HTERT RPE-1 (cell line): Measurements from ENCODE around the gene AKAP13.
"Not testable (repeated sequence)": the region's sequence is repeated elsewhere in the genome, so short reads cannot be mapped to it uniquely, and the experiment has no call there.

Experiments used
- in situ Hi-C: fragments of 300-500 bp; cut with MboI; formaldehyde crosslinking; loops from 4 replicates; pipeline ENCODE4 v1.14.3; 2020; ENCODE audit warnings: low sequenced_read_pairs

AKAP13 gene

GRCh38 chr15:85474700-85475316 is 94.4 kb downstream of the AKAP13 start:
- in situ Hi-C loops = no loop called here

GRCh38 chr15:85475317-85475701 is 94.9 kb downstream of the AKAP13 start:
- in situ Hi-C loops = no loop called here

DNA sequence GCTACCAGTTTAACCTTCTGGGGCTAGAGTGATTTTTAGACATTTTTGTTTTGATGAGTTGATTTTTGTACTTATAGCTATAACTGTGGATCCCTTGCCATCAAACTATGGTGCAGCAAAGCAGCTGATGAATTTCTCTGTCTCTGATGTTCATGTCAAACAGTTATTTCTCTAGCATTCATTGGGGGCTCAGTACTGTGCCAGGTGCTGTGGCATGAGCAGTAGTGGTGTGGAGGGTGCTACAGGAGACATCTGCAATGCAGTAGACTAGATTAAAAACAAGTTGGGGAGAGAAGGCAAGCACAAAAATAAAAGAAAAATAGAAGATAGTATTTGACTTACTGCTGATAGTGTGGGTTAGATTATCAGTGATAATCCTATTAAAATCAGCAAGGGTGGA is 95.3 kb downstream of the AKAP13 start:
- in situ Hi-C loops = no loop called here

- in situ Hi-C loops = no loop called here
Measured at GRCh38 chr15:85477061-85477460, 96.7 kb downstream of the AKAP13 start.

GRCh38 chr15:85477730-85478129 is 97.3 kb downstream of the AKAP13 start:
- in situ Hi-C loops = no loop called here

DNA sequence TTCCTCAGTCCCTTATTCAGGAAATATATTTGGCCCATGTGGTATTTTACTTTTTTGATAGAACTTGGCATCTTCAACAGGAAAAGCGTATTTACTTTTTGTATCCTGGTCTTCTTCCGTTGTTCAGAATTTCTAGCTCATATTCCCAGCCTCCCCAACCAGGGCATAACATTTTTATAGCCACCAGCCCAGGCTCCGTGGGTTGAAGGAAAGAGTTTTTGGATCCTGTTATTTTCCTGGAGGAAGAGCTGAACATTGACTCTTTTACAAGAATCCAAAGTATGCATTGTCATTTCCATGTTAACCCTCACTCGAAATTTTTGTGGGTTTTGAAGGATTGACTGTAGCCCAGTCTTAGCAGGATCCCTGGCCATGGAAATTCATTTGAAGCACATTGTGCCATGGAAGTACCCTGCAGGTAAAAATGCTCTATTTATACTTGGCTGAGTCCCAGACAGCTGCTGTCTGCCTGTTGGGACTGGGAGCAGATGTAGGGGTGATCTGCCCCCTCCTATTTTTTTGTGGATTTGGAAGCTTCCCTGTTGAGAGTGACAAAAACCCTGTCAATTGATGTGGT is 98.8 kb downstream of the AKAP13 start:
- in situ Hi-C loops = no loop called here

DNA sequence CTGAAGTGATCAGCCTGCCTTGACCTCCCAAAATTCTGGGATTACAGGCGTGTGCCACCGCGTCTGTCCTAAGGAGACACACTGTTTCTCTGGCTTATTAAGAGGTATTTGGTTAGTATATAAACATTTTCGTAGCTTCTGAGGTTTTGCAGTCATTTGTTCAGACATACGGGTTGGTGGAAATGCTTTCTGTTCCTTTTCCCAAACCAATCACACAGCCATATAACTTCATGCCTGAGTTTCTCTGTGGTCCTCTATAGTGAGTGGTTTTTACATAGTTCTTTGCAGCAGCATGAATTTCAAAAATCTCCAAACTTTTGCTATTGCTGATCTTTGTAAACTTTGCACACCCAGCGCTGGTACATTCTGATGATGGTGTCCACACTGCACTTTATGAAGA is 100.5 kb downstream of the AKAP13 start:
- in situ Hi-C loops = no loop called here

- in situ Hi-C loops = not testable (repeated sequence)
Measured at GRCh38 chr15:85481543-85481942, 101.1 kb downstream of the AKAP13 start.

DNA sequence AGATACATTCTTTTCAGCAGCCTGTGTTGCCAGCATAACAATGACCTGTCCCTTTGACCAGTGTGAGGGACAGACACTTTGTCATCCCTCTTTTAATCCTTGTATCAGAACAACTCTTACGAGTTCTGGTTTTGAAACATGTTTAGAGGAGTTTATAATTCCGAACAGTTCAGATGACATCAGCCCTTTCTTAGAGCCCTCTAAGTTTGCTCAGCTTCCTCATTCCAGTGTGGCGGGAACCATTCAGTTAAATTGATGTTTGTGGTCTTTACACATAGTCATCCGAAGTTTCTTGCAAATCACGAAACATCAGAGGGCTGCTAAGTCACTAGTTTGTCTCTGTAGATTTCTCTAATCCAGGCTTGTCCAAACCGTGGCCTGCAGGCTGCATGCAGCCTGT is 102.5 kb downstream of the AKAP13 start:
- in situ Hi-C loops = no loop called here

GRCh38 chr15:85483955-85484354 is 103.6 kb downstream of the AKAP13 start:
- in situ Hi-C loops = not testable (repeated sequence)

DNA sequence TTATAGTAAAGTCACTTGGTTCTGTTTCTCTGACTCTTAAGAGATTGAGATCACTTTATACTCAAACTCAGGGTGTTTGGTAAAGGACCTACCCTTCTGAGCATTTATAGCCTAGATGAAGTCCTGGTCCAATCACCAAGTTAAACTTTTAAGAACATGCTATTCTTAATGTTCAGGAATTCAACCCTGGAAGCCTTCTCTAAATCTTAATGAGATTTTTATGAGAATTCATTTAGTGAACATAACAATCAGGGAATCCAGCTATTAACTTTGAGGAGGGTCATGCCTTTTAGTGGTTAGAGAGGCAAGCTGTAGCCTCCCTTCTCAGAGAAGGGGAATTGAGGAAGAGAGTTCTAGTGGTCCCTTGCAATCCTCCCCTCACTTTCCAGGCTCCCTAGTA is 104.5 kb downstream of the AKAP13 start:
- in situ Hi-C loops = not testable (repeated sequence)

GRCh38 chr15:85485956-85486567 is 105.7 kb downstream of the AKAP13 start:
- in situ Hi-C loops = no loop called here

- in situ Hi-C loops = not testable (repeated sequence)
Measured at GRCh38 chr15:85487796-85488195, 107.4 kb downstream of the AKAP13 start.

- in situ Hi-C loops = no loop called here
Measured at GRCh38 chr15:85488997-85489396, 108.6 kb downstream of the AKAP13 start.

DNA sequence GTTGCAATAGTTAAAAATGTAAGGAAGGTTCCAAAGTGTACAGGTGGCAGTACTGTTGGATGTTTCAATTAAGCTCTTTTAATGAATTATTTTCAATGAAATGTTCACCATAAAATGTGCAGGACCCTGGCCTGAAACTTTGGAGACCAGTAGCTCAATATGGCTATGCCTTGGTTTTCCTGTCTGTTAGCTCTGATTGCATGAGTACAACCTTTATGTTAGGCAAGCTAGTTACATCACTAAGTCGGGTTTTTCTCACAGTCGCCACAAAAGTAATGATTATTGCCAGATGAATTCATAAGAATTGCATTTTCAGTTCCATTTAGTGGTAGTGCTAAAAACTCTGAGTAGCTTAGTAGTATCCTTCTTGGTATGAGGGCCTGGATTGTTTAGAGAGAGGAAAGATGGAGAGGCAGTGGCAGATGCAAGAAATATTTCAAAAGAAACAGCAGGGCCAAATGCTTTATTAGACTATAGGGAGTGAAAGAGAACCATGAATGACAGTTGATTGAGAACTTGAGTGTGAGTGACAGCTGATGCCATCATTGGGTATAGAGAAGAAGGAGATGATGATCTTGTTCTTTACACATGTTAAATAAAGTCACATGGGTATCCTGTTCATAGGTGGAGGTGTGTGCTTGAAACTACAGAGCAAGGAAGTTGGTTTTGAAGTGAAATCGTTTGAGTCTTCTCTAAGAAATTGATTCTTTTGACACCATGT is 109.5 kb downstream of the AKAP13 start:
- in situ Hi-C loops = no loop called here

GRCh38 chr15:85490856-85491255 is 110.5 kb downstream of the AKAP13 start:
- in situ Hi-C loops = no loop called here

GRCh38 chr15:85491691-85492090 is 111.3 kb downstream of the AKAP13 start:
- in situ Hi-C loops = no loop called here

DNA sequence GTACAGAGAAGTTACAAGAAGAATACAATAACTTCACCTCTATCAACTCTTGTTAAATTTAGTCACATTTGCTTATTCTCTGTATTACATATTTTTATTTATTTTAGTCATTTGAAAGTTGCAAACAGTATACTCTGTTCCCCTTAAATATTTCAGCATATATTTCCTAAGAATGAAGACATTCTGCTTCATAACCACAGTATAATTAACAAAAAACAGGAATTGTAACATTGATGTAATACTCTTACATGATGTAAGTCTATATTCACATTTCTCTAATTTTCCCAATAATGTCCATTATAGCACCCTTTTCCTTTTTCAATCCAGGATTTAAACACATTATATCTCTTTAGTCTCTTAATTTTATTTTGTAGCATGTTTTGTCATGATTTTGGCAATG is 112.0 kb downstream of the AKAP13 start:
- in situ Hi-C loops = no loop called here

DNA sequence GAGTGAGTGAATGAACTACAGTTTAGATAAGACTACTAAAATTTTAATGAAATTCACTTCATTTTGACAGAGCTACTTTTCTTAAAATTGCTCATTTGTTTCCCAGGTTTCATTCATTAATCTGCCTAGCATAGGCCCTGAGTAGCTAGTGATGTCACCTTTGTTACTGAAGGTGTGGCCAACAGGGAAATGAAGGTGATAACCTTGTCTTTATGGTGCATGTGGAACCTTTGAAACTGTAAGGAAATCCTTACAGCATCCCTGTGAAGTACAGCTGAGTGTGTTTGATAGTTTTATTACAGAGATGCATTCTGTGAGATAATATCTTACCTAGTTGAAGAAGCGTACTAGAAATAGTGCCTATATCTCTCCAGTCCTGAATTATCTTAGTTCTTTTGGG is 112.9 kb downstream of the AKAP13 start:
- in situ Hi-C loops = no loop called here

DNA sequence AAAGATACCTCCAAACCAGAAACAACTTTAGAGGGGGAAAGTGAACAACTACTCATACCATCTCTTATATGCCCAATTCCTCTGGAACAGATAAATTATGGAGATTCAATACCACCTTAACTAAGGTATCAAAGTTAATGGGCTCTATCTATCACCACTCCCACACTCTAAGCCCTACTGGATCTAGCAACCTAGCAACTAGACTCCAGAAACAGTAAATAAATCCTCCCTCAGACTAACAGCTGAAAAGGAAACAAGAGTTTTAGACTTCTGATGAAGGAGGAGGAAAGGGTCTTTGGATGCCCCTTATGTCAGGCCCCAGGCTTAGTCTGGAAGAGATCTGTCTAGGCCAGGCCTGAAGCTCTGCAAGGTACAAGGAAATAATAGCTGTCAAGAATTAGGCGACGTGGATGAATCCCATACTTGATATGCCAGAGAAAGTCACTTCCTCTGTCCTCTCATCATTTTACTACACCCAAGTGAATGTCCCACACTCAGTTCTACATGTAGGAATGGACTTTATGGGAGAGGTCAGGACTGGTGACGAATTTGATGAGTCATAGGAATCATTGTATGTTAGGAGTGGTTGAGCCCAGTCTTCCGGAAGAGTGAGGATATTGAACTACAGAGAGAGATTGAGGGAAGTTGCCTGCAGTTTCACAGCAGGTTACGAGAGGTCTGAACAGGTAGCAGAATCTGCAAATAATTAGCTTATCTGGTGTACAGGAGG is 113.8 kb downstream of the AKAP13 start:
- in situ Hi-C loops = no loop called here

DNA sequence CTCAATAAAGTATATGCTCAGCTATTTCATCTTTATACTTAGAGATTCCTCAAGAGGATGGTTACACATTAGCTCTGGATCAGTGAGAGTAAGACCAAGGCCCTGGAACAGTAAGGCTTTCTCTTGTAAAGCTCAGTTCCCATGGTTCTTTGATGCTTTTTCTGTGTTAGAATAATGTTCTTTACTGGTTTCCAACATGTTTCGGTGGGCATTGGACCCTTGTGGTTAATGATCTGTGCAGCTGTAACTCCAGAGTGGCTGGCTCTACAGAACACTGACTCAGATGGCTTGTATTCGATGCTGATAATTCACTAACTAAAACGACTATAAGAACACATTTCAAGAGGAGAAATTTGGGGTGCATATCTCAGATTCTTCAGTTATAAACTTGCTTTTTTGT is 114.7 kb downstream of the AKAP13 start:
- in situ Hi-C loops = no loop called here
